HepG2 (cell line): Measurements from ENCODE around the gene ZFYVE28. TPM values are rescaled to one million over a fixed set of nuclear protein-coding genes. Genes with fewer than 3 reads are reported as not detected.

Experiments used
- ATAC-seq: fragments of 200-7000 bp; cut with Tn5 transposase; 3 replicates; pipeline ENCODE4 v1.9.1; 2020; ENCODE audit warnings: mild to moderate bottlenecking, moderate library complexity
- BruUV-seq: library from RNA; stranded (reverse); fragments of 400-500 nt; replicated peaks from 2 replicates; lab custom pipeline; 2021; lab: Mats Ljungman, UMichigan
- CTCF ChIA-PET: fragments of 300-600 bp; formaldehyde crosslinking; extraction: SDS; loops from one replicate; lab custom pipeline; 2021; ENCODE audit warnings: low total read pairs, inconsistent platforms, low intra/inter-chr PET ratio; lab: Yijun Ruan, JAX
- POLR2A ChIA-PET: fragments of 350-600 bp; sonication (Branson Sonifier 250); formaldehyde crosslinking; loops from one replicate; lab custom pipeline; 2020; ENCODE audit warnings: antibody characterized with exemption, inconsistent platforms; lab: Yijun Ruan, JAX
- DNase-seq: peaks from one replicate; pipeline ENCODE4 v3.0.0-alpha.2; 2015; ENCODE audit warnings: low spot score
- FAIRE-seq: peaks from 3 replicates; lab custom pipeline; 2011; peaks lifted over from hg19 to GRCh38; lab: Jason Lieb, UNC
- H2AFZ ChIP-seq: one replicate; pipeline ENCODE4 v1.6.1; 2011; ENCODE audit warnings: low read length, inconsistent platforms
- H3K27ac ChIP-seq: fragments of 300-600 bp; 3 replicates; pipeline ENCODE4 v1.8.0; 2011; ENCODE audit warnings: mixed run types, mild to moderate bottlenecking, mixed read lengths, low read length, inconsistent platforms; ENCODE audit not compliant: insufficient read depth; ENCODE audit errors: extremely low read length
- H3K27me3 ChIP-seq, 2 experiments: fragments of 200-600 bp in 1 of 2; 2 replicates in 1 of 2; 3 replicates in 1 of 2; pipeline versions ENCODE4 v1.6.0 to v1.8.0; 2011; ENCODE audit warnings: low read length in 2 of 2, mild to moderate bottlenecking in 2 of 2, moderate library complexity in 2 of 2, inconsistent platforms in 1 of 2; ENCODE audit not compliant: insufficient read depth in 2 of 2, control insufficient read depth in 1 of 2
- H3K36me3 ChIP-seq, 2 experiments: fragments of 200-600 bp in 1 of 2; replicated peaks in 1 of 2; 2 replicates in 1 of 2; 3 replicates in 1 of 2; pipeline versions ENCODE4 v1.5.1 to v1.8.0; 2011; ENCODE audit warnings: low read length in 2 of 2, inconsistent platforms in 1 of 2; ENCODE audit not compliant: insufficient read depth in 2 of 2, control insufficient read depth in 1 of 2
- H3K4me1 ChIP-seq: 2 replicates; pipeline ENCODE4 v1.5.1; 2012; ENCODE audit warnings: low read length, inconsistent platforms; ENCODE audit not compliant: insufficient read depth
- H3K4me2 ChIP-seq: 2 replicates; pipeline ENCODE4 v1.6.0; 2011; ENCODE audit warnings: low read depth, low read length, inconsistent platforms
- H3K4me3 ChIP-seq, 3 experiments: fragments of 200-600 bp in 1 of 3; sonication (generic), shearing (Covaris generic) in 1 of 3; replicated peaks in 1 of 3; 2 replicates each; pipeline ENCODE4 v1.5.1; 2011 to 2016; ENCODE audit warnings: low read length in 3 of 3, inconsistent platforms in 2 of 3, low read depth in 2 of 3, mild to moderate bottlenecking in 2 of 3, control low read depth in 1 of 3, mixed read lengths in 1 of 3; ENCODE audit not compliant: insufficient read depth in 1 of 3
- H3K79me2 ChIP-seq: one replicate; pipeline ENCODE4 v1.6.1; 2011; ENCODE audit warnings: low read length, inconsistent platforms; ENCODE audit not compliant: insufficient read depth
- H3K9ac ChIP-seq: 2 replicates; pipeline ENCODE4 v1.6.0; 2011; ENCODE audit warnings: mild to moderate bottlenecking, low read depth, low read length, inconsistent platforms; ENCODE audit not compliant: insufficient read depth
- H3K9me3 ChIP-seq: 2 replicates; pipeline ENCODE4 v1.5.1; 2012; ENCODE audit warnings: mild to moderate bottlenecking, low read length
- H4K20me1 ChIP-seq: 2 replicates; pipeline ENCODE4 v1.6.0; 2011; ENCODE audit warnings: inconsistent platforms, mild to moderate bottlenecking, low read length, moderate library complexity; ENCODE audit not compliant: insufficient read depth
- NFIB ChIP-seq: sonication (generic); formaldehyde crosslinking; IDR thresholded peaks from 2 replicates; pipeline ENCODE4 v1.9.0; 2021; ENCODE audit warnings: missing genetic modification reagents, mild to moderate bottlenecking, borderline replicate concordance
- ZC3H4 ChIP-seq: sonication (generic); formaldehyde crosslinking; IDR thresholded peaks from 2 replicates; pipeline ENCODE4 v1.4.0; 2020; ENCODE audit warnings: missing genetic modification reagents, borderline replicate concordance
- ZNF251 ChIP-seq: sonication (generic); formaldehyde crosslinking; IDR thresholded peaks from 2 replicates; pipeline ENCODE4 v1.9.0; 2021; ENCODE audit warnings: mild to moderate bottlenecking, missing genetic modification reagents
- WGBS: methylation state at CpG from one replicate; pipeline ENCODE4 v1.1.6; 2017; ENCODE audit warnings: low lambda C conversion rate; 5-methylcytosine and 5-hydroxymethylcytosine counted together
- in situ Hi-C: cut with HindIII; loops from 2 replicates; pipeline ENCODE4 v1.10.0; 2017; ENCODE audit warnings: low pct_unique_long_range_greater_than_20kb; ENCODE audit not compliant: extremely low pct_ligation_motif_present
- intact Hi-C: fragments of 100-400 bp; cut with micrococcal nuclease; formaldehyde crosslinking; loops from one replicate; pipeline ENCODE4 v1.10.0; 2022; ENCODE audit not compliant: unreplicated experiment
- polyA plus RNA-seq, 8 experiments: library from polyadenylated mRNA; depleted of rRNA in 3 of 8; stranded (reverse) in 7 of 8; unstranded in 1 of 8; fragments of >200 nt; fragmentation: Illumina TruSeq in 4 of 8; extraction: Trizol in 4 of 8; gene quantifications; 2 replicates each; pipeline versions ENCODE4 v1.2.1 to v1.2.3, GENCODE V29; 2011 to 2016; ENCODE audit warnings: low read depth in 4 of 8, missing spikeins in 1 of 8, mixed read lengths in 1 of 8; ENCODE audit not compliant: insufficient read depth in 1 of 8
- total RNA-seq, 5 experiments: library from RNA; depleted of rRNA; stranded (reverse); fragments of >200 nt; fragmentation: Illumina TruSeq; extraction: Trizol; gene quantifications; 2 replicates each; pipeline ENCODE4 v1.2.3, GENCODE V29; 2016; ENCODE audit warnings: low read depth in 1 of 5
- TF ChIP-seq, protein P1 (sequence below): sonication (generic); formaldehyde crosslinking; IDR thresholded peaks from 2 replicates; pipeline ENCODE4 v1.4.0; 2020; ENCODE audit warnings: missing genetic modification reagents

Gene ZFYVE28
- total and polyA plus RNA-seq, 2 of the 13 experiments (the other 11 are each of a cell fraction or from before 2014, with no cell fraction given): 0.12 to 0.22 TPM

DNA sequence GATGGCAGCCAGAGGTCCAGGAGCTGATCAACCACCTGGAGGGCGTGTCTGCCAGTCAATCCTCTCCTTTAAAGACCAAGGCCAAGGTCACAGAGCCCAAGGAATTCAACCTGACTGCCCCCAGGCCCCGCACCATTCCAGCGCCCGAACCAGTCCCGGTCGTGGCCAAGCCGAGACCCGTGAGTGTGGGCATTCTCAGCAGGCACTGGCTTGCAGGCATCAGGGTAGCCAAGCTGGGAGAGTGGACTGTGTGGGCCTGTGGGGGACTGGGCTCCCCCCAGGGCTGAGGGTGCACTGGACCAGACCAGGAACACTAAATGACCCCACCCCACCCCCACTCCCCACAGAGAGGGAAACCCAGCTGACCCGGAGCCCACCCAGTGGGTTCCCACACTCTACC lies 26.7 kb upstream of the ZFYVE28 start:
- WGBS: 39% methylated on average over 5 of the region's 9 CpGs
- Histone ChIP-seq H3K4me2 (no peak overlapping the region), H4K20me1 (no peaks in the 10 kb centered on the region), H3K27ac (no peak overlapping the region), H3K27me3 (peaks cover 2 to 14% of the 10 kb centered on the region in 2 experiments; a peak in 3 of 5 replicates), H3K9ac (no peak overlapping the region), H2AFZ (no peak overlapping the region), H3K36me3 (no peaks in the 10 kb centered on the region), H3K4me3 (no peak overlapping the region), H3K79me2 (no peaks in the 10 kb centered on the region), H3K9me3 (no peaks in the 10 kb centered on the region), H3K4me1 (peaks cover 13% of the 10 kb centered on the region)
- intact Hi-C loops (loop anchor here (5.0 kb wide), 1 partner anchor 438 kb away; the partner anchor contains the start of gene NELFA), in situ Hi-C loops (no loop called here)
- no TSS peak for BruUV-seq
- no peak for FAIRE-seq
- no peak for ATAC-seq
- DNase-seq: no peak
- POLR2A ChIA-PET: no interaction called here
- TF ChIP-seq ZNF251 (no peak), NFIB (CRISPR knock-in tag) (no peak)
- TF ChIP-seq, protein P1, sequence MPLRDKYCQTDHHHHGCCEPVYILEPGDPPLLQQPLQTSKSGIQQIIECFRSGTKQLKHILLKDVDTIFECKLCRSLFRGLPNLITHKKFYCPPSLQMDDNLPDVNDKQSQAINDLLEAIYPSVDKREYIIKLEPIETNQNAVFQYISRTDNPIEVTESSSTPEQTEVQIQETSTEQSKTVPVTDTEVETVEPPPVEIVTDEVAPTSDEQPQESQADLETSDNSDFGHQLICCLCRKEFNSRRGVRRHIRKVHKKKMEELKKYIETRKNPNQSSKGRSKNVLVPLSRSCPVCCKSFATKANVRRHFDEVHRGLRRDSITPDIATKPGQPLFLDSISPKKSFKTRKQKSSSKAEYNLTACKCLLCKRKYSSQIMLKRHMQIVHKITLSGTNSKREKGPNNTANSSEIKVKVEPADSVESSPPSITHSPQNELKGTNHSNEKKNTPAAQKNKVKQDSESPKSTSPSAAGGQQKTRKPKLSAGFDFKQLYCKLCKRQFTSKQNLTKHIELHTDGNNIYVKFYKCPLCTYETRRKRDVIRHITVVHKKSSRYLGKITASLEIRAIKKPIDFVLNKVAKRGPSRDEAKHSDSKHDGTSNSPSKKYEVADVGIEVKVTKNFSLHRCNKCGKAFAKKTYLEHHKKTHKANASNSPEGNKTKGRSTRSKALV (CRISPR knock-in tag): no peak
- CTCF ChIA-PET: no interaction called here

DNA sequence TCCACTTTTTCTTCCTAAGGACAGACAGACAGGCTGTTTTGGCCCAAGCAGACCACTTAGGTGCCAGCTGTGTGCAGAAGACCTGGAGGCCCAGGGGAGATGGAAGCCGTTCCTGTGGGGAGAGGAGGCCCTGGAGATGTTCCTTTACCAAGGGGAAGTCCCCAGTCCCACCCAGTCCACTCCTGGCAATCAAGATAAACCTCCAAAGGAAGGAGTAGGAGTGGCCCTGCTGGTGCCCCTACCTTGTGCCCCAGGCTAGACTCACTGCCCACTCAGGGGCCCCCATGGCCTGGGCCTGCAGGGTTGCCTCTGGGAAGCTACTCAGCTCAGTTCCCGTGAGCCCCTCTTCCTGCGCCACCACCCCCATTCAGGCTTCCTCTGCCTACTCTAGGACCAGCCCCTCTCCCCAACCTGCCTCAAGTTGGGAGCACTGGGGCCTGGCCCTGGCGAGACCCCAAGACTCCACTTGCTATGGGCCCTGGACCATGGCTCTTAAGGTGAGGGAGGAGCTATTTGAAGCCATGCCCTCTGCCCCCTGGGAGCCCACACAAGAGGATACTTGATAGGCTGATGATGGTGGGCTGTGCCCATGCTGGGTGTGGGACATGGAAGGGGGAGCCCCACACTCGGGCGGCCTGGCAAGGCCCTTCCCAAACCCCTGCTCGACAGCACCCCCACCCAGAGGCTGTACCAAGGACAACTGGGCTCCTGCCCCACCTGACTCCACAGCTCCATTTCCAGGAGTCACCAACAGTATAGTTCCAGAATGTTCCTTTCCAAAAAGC lies 25.7 kb upstream of the ZFYVE28 start:
- Histone ChIP-seq H4K20me1 (no peaks in the 10 kb centered on the region), H3K79me2 (no peaks in the 10 kb centered on the region), H3K4me2 (no peak overlapping the region), H3K9ac (no peak overlapping the region), H3K27me3 (peaks cover 0 to 6% of the 10 kb centered on the region in 2 experiments; a peak in 2 of 5 replicates), H3K4me1 (peaks cover 13% of the 10 kb centered on the region), H3K4me3 (no peak overlapping the region), H3K36me3 (no peaks in the 10 kb centered on the region), H3K27ac (no peak overlapping the region), H2AFZ (no peak overlapping the region), H3K9me3 (no peaks in the 10 kb centered on the region)
- POLR2A ChIA-PET: no interaction called here
- DNase-seq: no peak
- no peak for FAIRE-seq
- BruUV-seq: no TSS peak
- in situ Hi-C loops: no loop called here
- WGBS: 33% methylated on average over 3 of the region's 7 CpGs
- intact Hi-C loops: no loop called here
- CTCF ChIA-PET: no interaction called here
- no peak for ATAC-seq
- TF ChIP-seq ZC3H4 (CRISPR knock-in tag): no peak
